SK-N-SH treated with all-trans-retinoic acid at 6 μM for 48 hours (cell line): ENCODE results near the gene KIAA1549.

ENCODE experiments used
- ARNTL ChIP-seq: fragments of 450-650 bp; formaldehyde crosslinking; IDR thresholded peaks from 2 replicates; pipeline ENCODE4 v1.5.0; 2020; ENCODE audit warnings: low read depth, mild to moderate bottlenecking, moderate library complexity, borderline replicate concordance
- ISL1 ChIP-seq: fragments of 250-450 bp; sonication (Bioruptor Pico); IDR thresholded peaks from 2 replicates; pipeline ENCODE4 v2.1.2; 2022; ENCODE audit warnings: mild to moderate bottlenecking, moderate library complexity
- PATZ1 ChIP-seq: fragments of 250-450 bp; sonication (Bioruptor Pico); IDR thresholded peaks from 2 replicates; pipeline ENCODE4 v1.8.0; 2020; ENCODE audit warnings: mild to moderate bottlenecking, moderate library complexity, borderline replicate concordance
- TOX ChIP-seq: fragments of 250-450 bp; sonication (Bioruptor Pico); IDR thresholded peaks from 2 replicates; pipeline ENCODE4 v1.8.0; 2021; ENCODE audit warnings: mild to moderate bottlenecking, moderate library complexity, borderline replicate concordance
- ZFP3 ChIP-seq: fragments of 250-450 bp; sonication (Bioruptor Pico); IDR thresholded peaks from 2 replicates; pipeline ENCODE4 v1.5.0; 2020; ENCODE audit warnings: mild to moderate bottlenecking, moderate library complexity
- ZNF565 ChIP-seq: fragments of 450-650 bp; formaldehyde crosslinking; conservative IDR thresholded peaks from 2 replicates; pipeline ENCODE4 v1.5.0; 2020; ENCODE audit warnings: low read depth, mild to moderate bottlenecking, moderate library complexity
- TF ChIP-seq, protein P1 (sequence below): fragments of 250-450 bp; sonication (Bioruptor Pico); IDR thresholded peaks from 2 replicates; pipeline ENCODE4 v1.5.1; 2021; ENCODE audit warnings: mild to moderate bottlenecking, moderate library complexity

GRCh38 chr7:138881579-138882188 lies 99.5 kb downstream of the KIAA1549 start:
- TF ChIP-seq TOX (CRISPR knock-in tag), result no peak
- TF ChIP-seq PATZ1 (CRISPR knock-in tag), result no peak
- TF ChIP-seq ZFP3, result no peak
- TF ChIP-seq, protein P1, sequence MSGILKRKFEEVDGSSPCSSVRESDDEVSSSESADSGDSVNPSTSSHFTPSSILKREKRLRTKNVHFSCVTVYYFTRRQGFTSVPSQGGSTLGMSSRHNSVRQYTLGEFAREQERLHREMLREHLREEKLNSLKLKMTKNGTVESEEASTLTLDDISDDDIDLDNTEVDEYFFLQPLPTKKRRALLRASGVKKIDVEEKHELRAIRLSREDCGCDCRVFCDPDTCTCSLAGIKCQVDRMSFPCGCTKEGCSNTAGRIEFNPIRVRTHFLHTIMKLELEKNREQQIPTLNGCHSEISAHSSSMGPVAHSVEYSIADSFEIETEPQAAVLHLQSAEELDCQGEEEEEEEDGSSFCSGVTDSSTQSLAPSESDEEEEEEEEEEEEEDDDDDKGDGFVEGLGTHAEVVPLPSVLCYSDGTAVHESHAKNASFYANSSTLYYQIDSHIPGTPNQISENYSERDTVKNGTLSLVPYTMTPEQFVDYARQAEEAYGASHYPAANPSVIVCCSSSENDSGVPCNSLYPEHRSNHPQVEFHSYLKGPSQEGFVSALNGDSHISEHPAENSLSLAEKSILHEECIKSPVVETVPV, result no peak
- TF ChIP-seq ZNF565, result no peak
- no peak for TF ChIP-seq ARNTL (CRISPR knock-in tag)
- no peak for TF ChIP-seq ISL1 (CRISPR knock-in tag)
